ENCODE results near the gene PNMA8B. TPM values are rescaled to one million over a fixed set of nuclear protein-coding genes. Genes with fewer than 3 reads are reported as not detected.
"Not testable (repeated sequence)": the region's sequence is repeated elsewhere in the genome, so short reads cannot be mapped to it uniquely, and the experiment has no call there.

PNMA8B gene, protein sequence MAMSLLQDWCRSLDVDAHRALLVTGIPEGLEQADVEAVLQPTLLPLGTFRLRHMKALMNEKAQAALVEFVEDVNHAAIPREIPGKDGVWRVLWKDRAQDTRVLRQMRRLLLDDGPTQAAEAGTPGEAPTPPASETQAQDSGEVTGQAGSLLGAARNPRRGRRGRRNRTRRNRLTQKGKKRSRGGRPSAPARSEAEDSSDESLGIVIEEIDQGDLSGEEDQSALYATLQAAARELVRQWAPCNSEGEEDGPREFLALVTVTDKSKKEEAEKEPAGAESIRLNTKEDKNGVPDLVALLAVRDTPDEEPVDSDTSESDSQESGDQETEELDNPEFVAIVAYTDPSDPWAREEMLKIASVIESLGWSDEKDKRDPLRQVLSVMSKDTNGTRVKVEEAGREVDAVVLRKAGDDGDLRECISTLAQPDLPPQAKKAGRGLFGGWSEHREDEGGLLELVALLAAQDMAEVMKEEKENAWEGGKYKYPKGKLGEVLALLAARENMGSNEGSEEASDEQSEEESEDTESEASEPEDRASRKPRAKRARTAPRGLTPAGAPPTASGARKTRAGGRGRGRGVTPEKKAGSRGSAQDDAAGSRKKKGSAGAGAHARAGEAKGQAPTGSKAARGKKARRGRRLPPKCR
- 1.3 TPM for polyA plus RNA-seq (2013, experiment 1 of 2; ENCODE audit: insufficient read length)
- polyA plus RNA-seq (2013, experiment 2 of 2; ENCODE audit: insufficient read length), result 1.0 TPM

DNA sequence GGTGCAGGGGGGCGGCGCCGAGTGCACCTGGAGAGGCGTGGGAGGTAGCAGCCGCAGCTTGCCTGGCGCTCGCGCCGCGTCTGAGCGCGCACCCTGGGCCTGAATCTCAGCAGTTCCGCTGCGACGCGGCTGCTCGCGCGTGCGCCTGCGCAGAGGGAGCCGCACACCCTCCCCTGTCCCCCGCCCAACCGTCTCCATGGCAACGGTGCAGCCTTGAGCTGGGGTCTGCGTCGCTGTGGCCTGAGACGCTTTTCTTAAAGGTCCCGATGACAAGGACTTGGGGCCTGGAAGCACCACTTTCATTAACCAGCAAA is at the start of gene PNMA8B:
PNMA8B (minus strand) TSS at position 82 of the 314 bp plus-strand sequence. CDS start 402 bp downstream, outside the sequence.
- DNase-seq, result peak; percentile 65

DNA sequence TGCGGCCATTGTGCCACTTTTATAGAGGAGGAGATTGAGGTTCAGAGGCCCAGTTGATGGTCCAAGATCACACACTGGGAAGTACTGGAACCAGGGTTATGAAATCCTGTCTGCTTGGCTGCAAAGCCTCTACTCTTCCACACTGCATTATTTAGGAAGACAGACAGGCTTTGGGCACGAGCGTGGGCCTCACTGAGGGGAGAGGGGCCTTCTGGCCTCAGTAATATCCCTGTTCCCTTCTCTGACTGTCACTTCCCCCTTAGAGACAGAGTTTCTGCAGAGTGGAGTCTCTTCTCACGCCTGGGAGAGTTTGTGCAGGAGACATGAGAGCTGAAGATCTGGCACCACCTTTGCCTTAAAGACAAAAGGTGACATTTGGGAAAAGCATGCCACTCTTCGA is 49.0 kb upstream of the PNMA8B start:
- DNase-seq, result no peak

DNA sequence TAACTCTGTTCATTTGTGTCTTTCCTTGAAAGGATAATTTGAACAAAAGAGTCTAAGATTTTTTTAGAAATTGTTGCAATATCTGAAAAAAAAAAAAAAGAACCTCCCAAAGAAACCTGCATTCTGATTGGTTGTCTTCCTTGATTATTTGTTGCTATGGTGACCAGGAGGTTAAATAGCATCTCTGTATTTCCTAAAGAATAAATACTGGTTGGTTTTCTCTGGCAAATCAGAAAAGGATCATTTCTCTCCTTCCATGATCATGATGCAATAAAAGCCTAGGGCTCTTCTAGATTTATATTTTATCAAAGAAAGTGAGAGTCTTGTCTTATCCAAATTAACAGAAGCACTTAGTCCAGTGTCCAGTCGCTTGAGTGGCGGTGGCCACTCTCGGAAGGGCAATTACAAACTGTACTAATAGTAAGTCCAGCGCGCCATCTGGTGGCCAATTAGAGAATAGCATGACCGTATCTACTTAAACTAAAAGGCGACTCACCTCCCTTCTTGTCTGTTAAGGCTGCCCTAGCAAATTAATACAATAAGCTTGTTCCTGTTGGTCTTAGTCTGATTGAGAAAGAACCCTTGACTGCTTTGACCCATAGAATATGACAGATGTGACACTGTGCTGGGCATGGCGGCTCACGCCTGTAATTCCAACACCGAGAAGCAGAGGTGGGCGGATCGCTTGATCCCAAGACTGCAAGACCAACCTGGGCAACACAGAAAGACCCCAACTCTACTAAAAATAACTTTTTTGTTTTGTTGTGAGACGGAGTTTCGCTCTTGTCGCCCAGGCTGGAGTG is 47.0 kb upstream of the PNMA8B start:
- DNase-seq, result peak; percentile 85

DNA sequence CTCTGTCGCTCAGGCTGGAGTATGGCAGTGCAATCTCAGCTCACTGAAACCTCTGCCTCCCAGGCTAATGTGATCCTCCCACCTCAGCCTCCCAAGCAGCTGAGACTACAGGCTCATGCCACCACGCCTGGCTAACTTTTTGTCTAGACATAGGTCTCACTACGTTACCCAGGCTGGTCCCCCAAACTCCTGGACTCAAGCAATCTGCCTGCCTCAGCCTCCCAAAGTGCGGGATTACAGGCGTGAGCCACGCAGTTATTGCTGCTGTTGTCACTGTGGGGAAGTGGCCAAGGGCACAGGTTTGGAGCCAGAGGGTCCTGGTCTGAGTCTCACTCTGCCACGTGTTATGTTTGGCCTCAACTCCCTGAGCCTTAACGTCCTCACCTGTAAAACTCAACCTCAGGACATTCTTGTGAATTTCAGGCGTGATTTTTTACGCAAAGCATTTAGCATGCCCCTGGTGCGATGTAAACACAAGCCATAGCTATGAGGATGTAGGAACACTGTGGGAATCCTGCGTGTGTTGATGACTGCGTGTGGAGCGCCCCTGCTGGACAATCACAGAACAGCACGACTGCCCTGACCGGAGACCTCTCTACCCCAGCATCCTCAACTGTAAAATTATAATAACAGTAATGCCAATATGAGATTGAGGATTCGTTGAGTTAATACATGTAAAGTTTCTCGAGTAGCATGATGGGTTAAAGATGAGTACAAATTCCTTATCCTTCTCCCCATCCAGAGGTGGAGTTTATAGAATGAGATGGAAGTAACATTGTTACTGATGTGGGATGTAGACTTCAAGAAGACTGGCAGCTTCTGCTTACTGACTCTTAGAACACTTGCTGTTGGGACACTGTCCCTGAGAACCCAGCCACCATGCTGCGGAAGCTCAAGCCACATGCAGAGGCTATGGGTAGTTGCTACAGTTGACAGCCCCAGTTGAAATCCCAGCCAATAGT is 41.8 kb upstream of the PNMA8B start:
- DNase-seq, result peak; percentile 34

DNA sequence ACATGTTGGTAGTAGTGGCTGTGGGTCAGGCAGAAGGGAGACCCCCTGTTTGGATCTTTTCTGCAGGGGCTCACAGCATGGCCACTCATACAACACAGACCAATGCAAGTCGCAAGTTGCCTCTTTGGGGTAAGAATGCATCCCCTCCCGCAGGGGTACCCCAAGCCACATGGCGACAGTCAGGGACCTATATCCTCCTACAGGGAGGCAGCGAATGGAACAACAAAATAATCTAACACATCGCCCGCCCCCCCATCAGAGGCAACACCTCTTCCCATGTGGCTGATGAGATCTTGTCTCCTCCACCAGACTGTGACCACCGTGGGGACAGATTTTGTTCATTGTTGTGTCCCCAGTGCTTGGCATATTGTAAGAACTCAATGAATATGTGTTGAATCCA is 40.7 kb upstream of the PNMA8B start:
- DNase-seq, result no peak

DNA sequence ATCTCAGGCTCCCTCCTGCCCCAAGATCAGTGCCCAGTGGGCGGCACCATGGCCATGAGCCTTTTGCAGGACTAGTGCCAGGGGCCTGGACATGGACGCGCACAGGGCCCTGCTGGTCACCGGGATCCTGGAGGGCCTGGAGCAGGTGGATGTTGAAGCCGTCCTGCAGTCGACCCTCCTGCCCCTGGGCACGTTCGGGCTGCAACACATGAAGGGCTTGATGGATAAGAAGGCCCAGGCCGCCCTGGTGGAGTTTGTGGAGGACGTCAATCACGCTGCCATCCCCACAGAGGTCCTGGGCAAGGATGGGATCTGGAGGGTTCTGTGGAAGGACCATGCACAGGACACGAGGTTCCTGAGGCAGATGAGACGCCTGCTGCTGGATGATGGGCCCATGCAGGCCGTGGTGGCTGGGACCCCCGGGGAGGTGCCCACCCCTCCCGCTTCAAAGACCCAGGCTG is 38.0 kb upstream of the PNMA8B start:
- no peak for DNase-seq

DNA sequence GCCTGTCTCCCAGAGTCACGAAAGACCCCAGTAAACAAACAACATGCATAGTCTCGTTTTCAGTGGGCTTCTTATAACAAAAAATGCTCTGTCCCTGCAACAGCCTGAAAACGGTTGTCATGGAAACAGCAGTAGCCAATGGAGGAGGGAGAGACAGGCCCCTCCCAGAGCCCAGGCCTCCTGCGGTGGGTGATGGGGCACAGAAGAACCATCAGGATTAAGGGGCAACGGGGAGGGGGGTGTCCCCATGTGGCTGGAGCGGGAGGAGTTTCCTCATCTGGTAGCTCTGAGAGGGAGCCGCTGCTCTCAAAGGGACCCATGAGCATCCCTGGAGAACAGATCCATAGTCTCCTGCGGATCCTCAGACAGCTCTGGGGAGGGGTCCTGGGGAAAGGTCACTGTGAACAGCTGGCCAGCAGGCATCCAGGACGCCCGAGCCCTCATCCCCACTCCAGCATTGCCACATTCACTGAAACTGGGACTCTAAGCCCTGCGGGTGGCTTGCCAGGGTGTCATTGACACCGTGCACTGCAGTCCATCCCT is 37.5 kb upstream of the PNMA8B start:
- DNase-seq, result no peak

DNA sequence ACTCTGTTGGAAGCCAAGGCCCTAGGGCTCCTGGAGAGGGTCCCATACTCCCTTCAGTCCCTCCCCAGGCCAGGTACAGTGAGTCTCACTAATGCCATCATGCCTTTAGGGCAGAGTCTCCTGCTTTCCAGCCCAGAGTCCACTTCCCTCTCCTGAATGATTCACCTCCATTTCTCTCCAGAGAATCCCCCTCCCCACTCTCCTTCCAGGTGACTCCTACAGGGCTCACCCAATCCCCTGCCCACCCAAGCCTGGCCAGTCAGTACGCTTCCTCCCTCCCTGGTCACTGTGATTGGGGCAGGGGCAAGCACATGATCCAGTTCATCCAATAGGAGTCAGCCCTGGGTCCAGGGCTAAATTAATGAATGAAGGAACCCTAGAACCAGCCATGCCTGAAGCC is 35.0 kb upstream of the PNMA8B start:
- DNase-seq, result peak; percentile 12

DNA sequence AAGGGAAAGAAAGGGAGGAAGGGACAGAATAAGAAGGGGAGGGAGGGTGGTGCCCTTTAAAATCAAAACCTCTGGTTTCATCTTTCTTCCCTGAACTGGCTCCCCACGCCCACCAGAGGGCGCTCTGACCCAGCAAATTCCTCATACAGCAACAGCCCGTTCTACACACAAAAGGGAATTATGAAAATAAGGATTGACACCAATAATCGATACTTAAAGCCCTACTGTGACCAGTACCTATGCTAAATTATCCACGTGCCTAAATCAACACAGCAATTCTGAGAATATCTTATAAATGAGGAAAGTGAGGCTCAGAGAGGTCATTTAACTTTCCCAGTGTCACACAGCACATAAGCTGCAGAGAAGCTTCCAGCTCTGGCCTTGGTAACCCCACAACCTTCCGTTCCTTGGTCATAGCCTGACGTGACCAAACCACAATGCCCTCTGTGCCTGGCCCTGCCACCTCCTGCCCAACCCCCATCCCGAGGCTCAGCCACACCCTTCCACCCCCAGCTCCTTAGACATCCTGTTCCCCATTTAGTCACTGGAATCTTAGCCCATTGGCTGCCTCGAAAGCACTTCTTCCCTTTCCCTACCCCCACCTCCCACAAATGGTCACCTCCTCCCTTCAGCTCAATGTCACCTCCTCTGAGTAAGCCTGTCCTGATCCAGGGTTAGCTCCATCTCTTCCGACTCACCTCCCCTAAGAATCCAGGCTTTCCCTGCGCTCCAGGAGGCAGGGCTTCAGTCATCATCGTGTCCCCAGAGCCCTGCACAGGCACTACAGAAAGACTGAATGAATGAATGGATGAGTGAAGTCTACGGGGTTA is 34.2 kb upstream of the PNMA8B start:
- peak; percentile 66 for DNase-seq

DNA sequence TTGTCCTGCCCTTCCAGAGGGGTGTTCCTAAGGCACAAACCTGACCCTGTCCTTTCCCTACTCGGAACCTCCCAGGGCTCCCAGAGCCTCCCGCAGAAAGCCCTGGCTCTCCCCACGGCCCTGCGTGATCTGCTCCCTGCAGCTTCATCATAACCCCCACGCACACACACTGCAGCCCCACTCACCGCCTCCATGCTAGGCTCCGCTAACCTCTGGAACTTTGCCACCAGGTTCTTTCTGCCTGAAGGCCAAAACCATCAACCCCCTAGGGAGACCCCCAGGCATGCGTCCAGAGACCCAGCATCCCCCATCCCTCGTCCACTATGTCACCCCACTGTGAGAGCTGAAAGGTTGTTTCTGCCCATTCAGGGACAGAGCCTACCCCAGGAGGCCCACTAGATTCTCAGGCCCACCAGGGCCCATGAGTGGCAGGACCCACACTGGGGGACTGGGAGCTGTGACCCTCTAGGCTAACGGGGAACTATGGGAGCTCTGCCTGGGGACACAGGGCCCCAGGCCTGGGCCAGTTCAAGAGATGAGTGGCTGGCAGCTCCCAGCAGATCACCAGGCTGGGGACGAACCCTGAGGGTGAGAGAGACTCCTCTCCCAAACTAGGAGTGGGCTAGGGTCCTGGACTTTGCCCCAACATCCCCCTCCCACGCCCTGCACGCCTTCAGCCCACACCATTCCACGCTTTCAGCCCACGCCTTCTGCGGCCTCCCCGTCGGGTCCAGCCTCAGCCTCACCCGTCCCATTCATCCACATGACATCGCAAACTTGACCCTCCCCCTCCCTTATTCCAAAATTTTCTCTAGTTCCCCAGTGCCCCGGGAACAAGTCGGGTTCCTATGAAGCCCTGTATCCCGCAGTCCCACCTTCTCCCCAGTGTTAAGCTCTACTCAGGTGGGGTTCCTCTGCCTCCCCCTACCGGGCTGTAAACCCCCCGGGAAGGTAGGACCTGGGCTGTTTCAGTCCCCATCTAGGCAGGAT is 33.2 kb upstream of the PNMA8B start:
- DNase-seq, result no peak

DNA sequence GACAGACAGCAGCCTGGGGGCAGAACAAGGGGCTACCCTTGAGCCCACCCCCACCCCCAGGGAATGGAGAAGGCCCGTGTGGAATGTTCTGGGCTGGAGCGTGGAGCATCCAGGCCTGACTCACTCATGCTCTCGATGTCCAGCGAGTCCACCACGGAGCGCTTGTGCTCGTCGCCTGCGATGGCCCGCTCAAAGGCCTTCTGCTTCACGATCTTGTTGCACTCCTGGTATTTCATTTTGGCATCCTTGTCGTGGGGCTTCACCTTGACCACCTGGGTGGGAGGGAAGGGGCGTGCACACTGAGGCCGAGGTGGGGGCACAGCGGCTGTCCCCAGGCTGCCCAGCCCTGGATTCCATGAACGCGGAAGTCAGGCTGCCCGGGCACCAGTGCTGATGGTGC is 31.1 kb upstream of the PNMA8B start:
- DNase-seq, result not testable (repeated sequence)

DNA sequence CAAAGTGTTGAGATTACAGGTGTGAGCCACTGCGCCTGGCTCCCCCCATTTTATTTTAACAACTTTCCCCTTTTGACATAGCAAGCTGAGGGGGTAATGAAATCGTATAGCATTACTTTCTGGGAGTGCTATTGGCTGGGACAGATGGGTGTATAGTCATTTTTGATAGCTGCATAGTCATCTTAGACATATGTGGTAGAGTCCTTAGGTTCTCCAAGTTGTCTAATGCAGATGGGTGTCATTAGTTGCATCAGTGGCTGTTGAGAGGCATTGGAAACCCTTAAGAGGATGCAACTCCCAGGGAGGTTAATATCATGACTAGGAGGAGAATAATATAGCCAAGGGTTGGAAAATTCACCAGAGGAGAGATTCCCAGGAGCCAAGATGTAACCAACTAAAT is 28.6 kb upstream of the PNMA8B start:
- no peak for DNase-seq

DNA sequence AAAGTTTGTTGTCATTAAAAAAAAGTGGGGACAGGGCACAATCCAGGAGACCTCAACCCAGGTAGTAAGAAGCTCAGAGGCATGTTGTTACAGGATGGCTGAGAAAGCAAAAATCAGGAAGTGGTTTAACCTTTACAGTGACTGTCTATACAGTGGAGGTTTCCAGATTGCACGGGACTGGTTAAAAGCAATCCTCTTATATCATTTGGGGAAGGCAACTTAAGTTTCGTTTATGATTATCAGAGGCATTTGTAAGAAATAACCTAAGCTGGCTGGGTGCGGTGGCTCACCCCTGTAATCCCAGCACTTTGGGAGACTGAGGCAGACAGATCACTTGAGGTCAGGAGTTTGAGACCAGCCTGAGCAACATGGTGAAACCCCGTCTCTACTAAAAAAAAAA is 27.3 kb upstream of the PNMA8B start:
- DNase-seq, result not testable (repeated sequence)

DNA sequence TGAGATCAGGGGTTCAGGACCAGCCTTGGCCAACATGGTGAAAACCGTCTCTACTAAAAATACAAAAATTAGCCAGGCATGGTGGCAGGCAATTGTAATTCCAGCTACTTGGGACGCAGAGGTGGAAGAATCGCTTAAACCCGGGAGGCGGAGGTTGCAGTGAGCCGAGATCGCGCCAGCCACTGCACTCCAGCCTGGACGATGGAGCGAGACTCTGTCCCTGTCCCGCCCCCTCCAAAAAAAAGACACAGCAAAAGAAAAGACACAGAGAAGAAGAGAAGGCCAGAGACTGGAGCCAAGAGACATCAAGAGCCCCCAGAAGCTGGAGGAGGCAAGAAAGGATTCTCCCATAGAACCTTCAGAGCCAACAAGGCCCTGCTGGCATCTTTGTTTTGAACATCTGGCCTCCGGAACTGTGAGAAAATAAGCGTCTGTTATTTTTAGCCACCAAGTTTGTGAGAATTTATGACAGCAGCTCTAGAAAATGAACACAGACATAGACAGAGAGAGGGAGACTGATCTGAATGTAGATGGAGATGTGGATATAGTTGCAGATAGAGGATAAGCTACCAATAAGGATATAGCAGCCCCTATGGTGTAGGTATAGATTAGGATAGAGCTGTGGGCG is 25.7 kb upstream of the PNMA8B start:
- no peak for DNase-seq

DNA sequence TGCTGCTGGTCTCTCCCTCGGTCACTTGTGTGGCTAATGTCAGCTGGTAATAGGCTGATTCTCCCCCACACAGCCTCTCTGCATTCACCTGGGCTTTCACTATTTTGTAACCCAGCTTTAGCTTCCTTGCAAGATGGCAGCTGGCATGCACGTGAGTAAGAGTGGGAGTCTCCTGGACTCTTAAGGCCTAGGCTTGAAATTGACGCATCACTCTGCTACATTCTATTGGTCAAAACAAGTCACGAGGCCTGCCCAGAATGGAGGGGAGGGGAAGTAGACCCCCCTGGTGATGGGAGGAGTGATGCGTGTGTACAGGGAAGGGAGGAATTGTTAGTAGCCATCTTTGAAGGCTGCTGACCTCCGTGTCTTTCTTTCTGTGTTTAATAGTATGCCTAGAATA is 24.9 kb upstream of the PNMA8B start:
- DNase-seq, result no peak

DNA sequence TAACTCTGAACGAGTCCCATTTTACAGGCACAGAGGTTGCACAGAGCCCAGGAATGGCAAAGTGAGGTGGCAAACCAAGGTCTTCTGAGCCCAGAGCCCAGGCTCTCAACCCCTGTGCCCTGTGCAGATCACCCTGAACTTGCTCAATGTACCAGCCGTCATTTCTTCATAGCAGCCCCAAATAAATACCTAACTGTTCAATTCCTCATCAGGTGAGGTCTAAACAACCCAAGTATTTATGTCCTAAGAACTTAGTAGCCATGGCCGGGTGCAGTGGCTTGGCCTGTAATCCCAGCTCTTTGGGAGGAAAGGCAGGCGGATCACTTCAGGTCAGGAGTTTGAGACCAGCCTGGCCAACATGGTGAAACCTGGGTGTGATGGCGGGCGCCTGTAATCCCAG is 21.8 kb upstream of the PNMA8B start:
- no peak for DNase-seq

DNA sequence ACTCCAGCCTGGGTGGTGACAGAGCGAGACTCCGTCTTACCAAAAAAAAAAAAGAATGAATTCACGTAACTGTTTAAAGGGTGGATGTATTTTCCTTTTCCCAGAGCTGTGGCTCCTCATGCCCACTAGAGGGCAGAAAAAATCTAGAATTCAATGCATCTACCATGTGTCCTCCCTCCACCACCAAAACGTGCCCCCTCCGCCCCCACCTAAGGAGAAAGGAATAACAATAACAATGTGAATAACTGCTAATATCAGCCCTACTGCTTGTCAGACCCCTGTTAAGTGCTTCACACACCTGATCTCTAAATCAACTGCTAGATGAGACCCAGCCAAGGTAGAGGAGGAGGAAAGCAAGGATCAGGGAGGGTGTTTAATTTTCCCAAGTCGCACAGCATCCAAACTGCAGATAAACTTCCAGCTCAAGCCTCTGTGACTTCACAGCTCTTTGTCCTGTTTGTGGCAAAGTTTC is 20.2 kb upstream of the PNMA8B start:
- DNase-seq, result peak; percentile 56

DNA sequence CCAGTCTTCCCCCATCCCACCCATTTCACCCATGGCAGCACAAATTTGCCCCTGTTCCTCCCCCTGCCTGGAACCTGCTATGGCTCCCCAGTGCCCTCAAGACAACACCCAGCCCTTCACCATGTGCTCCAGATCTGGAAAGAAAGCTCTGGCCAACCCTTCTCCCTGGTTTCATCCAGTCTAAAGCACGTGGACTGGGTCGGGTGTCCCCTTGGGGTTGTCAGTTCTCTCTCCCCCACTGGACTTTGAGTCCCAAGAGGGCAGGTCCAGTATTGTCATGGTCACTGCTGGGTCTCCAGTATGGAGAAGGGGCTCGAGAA is 19.6 kb upstream of the PNMA8B start:
- DNase-seq, result no peak
